ENCODE results near the gene SOS2. TPM values are rescaled to one million over a fixed set of nuclear protein-coding genes. Genes with fewer than 3 reads are reported as not detected.
A peak's percentile ranks its signal among the peaks of the same experiment; 100 is the strongest.

The SOS2 gene
- polyA plus RNA-seq, 3 donors: 9.3 to 24.3 (median 12.0) TPM

DNA sequence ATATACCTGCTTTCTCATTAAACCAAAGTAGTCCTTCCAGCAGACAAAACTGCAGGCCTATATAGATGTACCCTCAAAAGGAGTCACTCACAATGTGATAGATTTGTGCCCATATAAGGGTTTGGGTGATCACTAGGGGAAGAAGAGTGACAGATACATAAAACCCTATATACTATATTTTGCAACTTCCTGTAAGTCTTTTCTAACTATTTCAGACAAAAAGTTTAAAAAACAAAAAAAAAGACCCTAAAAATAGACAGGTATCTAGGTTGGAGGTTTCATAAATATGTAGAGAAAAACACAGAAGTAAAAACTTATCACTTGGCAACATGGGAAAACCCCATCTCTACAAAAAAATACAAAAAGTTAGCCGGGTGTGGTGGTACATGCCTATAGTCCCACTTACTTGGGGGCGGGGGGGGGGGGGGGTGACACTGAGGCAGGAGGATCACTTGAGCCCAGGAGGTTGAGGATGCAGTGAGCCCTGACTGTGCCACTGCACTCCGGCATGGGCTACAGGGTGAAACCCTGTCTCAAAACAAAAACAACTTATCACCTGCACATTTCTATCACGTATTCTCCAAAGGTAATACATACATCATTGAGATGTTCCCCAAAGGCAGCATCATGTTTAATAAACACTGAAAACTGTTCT, 117.9 kb downstream of the SOS2 start:
- H3K9me3 Mint-ChIP-seq: no peaks in the 10 kb centered on the region
- no peak for DNase-seq
- Histone ChIP-seq H3K27me3 (ENCODE audit: control insufficient read depth in 2 of 2, insufficient read depth in 2 of 2, low read length in 2 of 2) (no peaks in the 10 kb centered on the region), H3K27ac (ENCODE audit: low read depth in 1 of 2, low read length in 2 of 2) (no peak overlapping the region), H3K9ac (ENCODE audit: insufficient read depth, low read length, poor library complexity, severe bottlenecking) (no peak overlapping the region), H3K9me3 (replicated peaks in 1 of 2; ENCODE audit: control insufficient read depth in 1 of 2, insufficient read depth in 1 of 2, low read length in 2 of 2) (no peaks in the 10 kb centered on the region), H3K4me3 (replicated peaks in 1 of 3; ENCODE audit: low read depth in 2 of 3, low read length in 3 of 3) (no peak overlapping the region), H3K4me2 (replicated peaks; ENCODE audit: extremely low read depth, low read length, poor library complexity, severe bottlenecking) (no peak overlapping the region), H2AFZ (ENCODE audit: insufficient read depth, low read depth, low read length, poor library complexity, severe bottlenecking) (no peak overlapping the region), H3K36me3 (replicated peaks in 1 of 2; ENCODE audit: control insufficient read depth in 1 of 2, insufficient read depth in 2 of 2, low read length in 2 of 2) (peaks cover 53 to 73% of the 10 kb centered on the region in 2 donors), H3K4me1 (ENCODE audit: control insufficient read depth in 1 of 2, insufficient read depth in 2 of 2, low read length in 2 of 2) (peaks cover 12 to 15% of the 10 kb centered on the region in 2 donors), H4K20me1 (ENCODE audit: insufficient read depth, low read length) (no peaks in the 10 kb centered on the region), H3K79me2 (ENCODE audit: insufficient read depth, low read length) (peaks cover 18% of the 10 kb centered on the region)
- intact Hi-C loops (cut with micrococcal nuclease): no loop called here
- peaks cover 6% of the 10 kb centered on the region for H3K4me1 Mint-ChIP-seq
- no peak overlapping the region for H3K4me3 Mint-ChIP-seq
- H3K27me3 Mint-ChIP-seq (ENCODE audit: low read depth in 3 of 3): no peaks in the 10 kb centered on the region
- peaks cover 48 to 67% of the 10 kb centered on the region in 2 donors for H3K36me3 Mint-ChIP-seq
- 100% methylated on average over 1 of the region's 4 CpGs for WGBS (ENCODE audit: insufficient coverage)
- no peak for TF ChIP-seq CTCF (IDR thresholded peaks at IDR 0.05)
- no peak overlapping the region for H3K27ac Mint-ChIP-seq

GRCh38 chr14:50110323-50111037, 120.9 kb downstream of the SOS2 start:
- intact Hi-C loops (cut with micrococcal nuclease): no loop called here
- Mint-ChIP-seq H3K27ac (no peak overlapping the region), H3K36me3 (peaks cover 51 to 82% of the 10 kb centered on the region in 2 donors)

More at GRCh38 chr14:50110323-50111037, 120.9 kb downstream of the SOS2 start:
- Mint-ChIP-seq H3K9me3 (no peaks in the 10 kb centered on the region), H3K4me3 (no peak overlapping the region), H3K27me3 (ENCODE audit: low read depth in 3 of 3) (no peaks in the 10 kb centered on the region), H3K4me1 (peaks cover 2% of the 10 kb centered on the region)
- Histone ChIP-seq H3K27me3 (ENCODE audit: control insufficient read depth in 2 of 2, insufficient read depth in 2 of 2, low read length in 2 of 2) (no peaks in the 10 kb centered on the region), H3K9me3 (replicated peaks in 1 of 2; ENCODE audit: control insufficient read depth in 1 of 2, insufficient read depth in 1 of 2, low read length in 2 of 2) (no peaks in the 10 kb centered on the region), H3K4me1 (ENCODE audit: control insufficient read depth in 1 of 2, insufficient read depth in 2 of 2, low read length in 2 of 2) (peaks cover 2 to 4% of the 10 kb centered on the region in 2 donors), H3K36me3 (replicated peaks in 1 of 2; ENCODE audit: control insufficient read depth in 1 of 2, insufficient read depth in 2 of 2, low read length in 2 of 2) (peaks cover 50 to 90% of the 10 kb centered on the region in 2 donors), H3K4me3 (replicated peaks in 1 of 3; ENCODE audit: low read depth in 2 of 3, low read length in 3 of 3) (no peak overlapping the region), H4K20me1 (ENCODE audit: insufficient read depth, low read length) (no peaks in the 10 kb centered on the region), H3K27ac (ENCODE audit: low read depth in 1 of 2, low read length in 2 of 2) (peak overlapping the region in 1 of 2 donors; percentile 14), H3K79me2 (ENCODE audit: insufficient read depth, low read length) (peaks cover 13% of the 10 kb centered on the region), H2AFZ (ENCODE audit: insufficient read depth, low read depth, low read length, poor library complexity, severe bottlenecking) (no peak overlapping the region), H3K9ac (ENCODE audit: insufficient read depth, low read length, poor library complexity, severe bottlenecking) (no peak overlapping the region), H3K4me2 (replicated peaks; ENCODE audit: extremely low read depth, low read length, poor library complexity, severe bottlenecking) (no peak overlapping the region)
- no CpG with 5 or more reads among the region's 4 CpGs for WGBS (ENCODE audit: insufficient coverage)
- DNase-seq: no peak
- TF ChIP-seq CTCF (IDR thresholded peaks at IDR 0.05): no peak

Data from CD14-positive monocyte (primary cell).